Trophoblast cell (in vitro differentiated cells and primary cell): ENCODE data around the gene PRSS50.
A peak's percentile ranks its signal among the peaks of the same experiment; 100 is the strongest.
"Not testable (repeated sequence)": the region's sequence is repeated elsewhere in the genome, so short reads cannot be mapped to it uniquely, and the experiment has no call there.

Experiments used
- DNase-seq, 2 donors: peaks; one replicate each; pipeline ENCODE4 v3.0.0-alpha.2; 2016
- H2AFZ ChIP-seq: 2 replicates; pipeline ENCODE4 v1.6.1; 2013; ENCODE audit warnings: low read length, moderate library complexity, mild to moderate bottlenecking; ENCODE audit not compliant: insufficient read depth, poor library complexity
- H2AK5ac ChIP-seq: 2 replicates; pipeline ENCODE4 v1.6.1; 2013; ENCODE audit warnings: mild to moderate bottlenecking, low read length
- H2BK120ac ChIP-seq: 2 replicates; pipeline ENCODE4 v1.6.1; 2013; ENCODE audit warnings: low read length, mild to moderate bottlenecking, moderate library complexity; ENCODE audit not compliant: insufficient read depth, poor library complexity
- H2BK12ac ChIP-seq: 2 replicates; pipeline ENCODE4 v1.6.1; 2013; ENCODE audit warnings: mild to moderate bottlenecking, low read length, moderate library complexity
- H2BK5ac ChIP-seq: 2 replicates; pipeline ENCODE4 v1.6.1; 2013; ENCODE audit warnings: low read length, low read depth, moderate library complexity, mild to moderate bottlenecking; ENCODE audit not compliant: poor library complexity
- H3K14ac ChIP-seq: 2 replicates; pipeline ENCODE4 v1.6.1; 2013; ENCODE audit warnings: mild to moderate bottlenecking, low read length
- H3K18ac ChIP-seq: 2 replicates; pipeline ENCODE4 v1.6.1; 2013; ENCODE audit warnings: mild to moderate bottlenecking, low read length
- H3K23ac ChIP-seq: 2 replicates; pipeline ENCODE4 v1.6.1; 2013; ENCODE audit warnings: low read length
- H3K27ac ChIP-seq: 2 replicates; pipeline ENCODE4 v1.5.1; 2013; ENCODE audit warnings: low read depth, mild to moderate bottlenecking, inconsistent platforms, low read length, moderate library complexity
- H3K27me3 ChIP-seq: 2 replicates; pipeline ENCODE4 v1.6.1; 2013; ENCODE audit warnings: inconsistent platforms, mild to moderate bottlenecking, low read length, moderate library complexity; ENCODE audit not compliant: insufficient read depth
- H3K36me3 ChIP-seq, 2 experiments: 1 replicate in 1 of 2; 2 replicates in 1 of 2; pipeline ENCODE4 v1.6.1; 2013; ENCODE audit warnings: low read length in 2 of 2, mild to moderate bottlenecking in 2 of 2, moderate library complexity in 1 of 2; ENCODE audit not compliant: insufficient read depth in 2 of 2, control insufficient read depth in 1 of 2
- H3K4ac ChIP-seq: 2 replicates; pipeline ENCODE4 v1.6.1; 2013; ENCODE audit warnings: low read depth, mild to moderate bottlenecking, low read length, moderate library complexity
- H3K4me1 ChIP-seq, 2 experiments: 1 replicate in 1 of 2; 2 replicates in 1 of 2; pipeline ENCODE4 v1.6.1; 2013; ENCODE audit warnings: low read length in 2 of 2, mild to moderate bottlenecking in 2 of 2, moderate library complexity in 1 of 2; ENCODE audit not compliant: insufficient read depth in 2 of 2, control insufficient read depth in 1 of 2
- H3K4me2 ChIP-seq: 2 replicates; pipeline ENCODE4 v1.6.1; 2013; ENCODE audit warnings: inconsistent platforms, mild to moderate bottlenecking, low read length, moderate library complexity
- H3K4me3 ChIP-seq: 2 replicates; pipeline ENCODE4 v1.5.1; 2013; ENCODE audit warnings: mild to moderate bottlenecking, low read depth, low read length, inconsistent platforms
- H3K79me1 ChIP-seq: one replicate; pipeline ENCODE4 v1.6.1; 2013; ENCODE audit warnings: low read length
- H3K79me2 ChIP-seq: 2 replicates; pipeline ENCODE4 v1.6.1; 2013; ENCODE audit warnings: low read length, mild to moderate bottlenecking; ENCODE audit not compliant: control insufficient read depth, insufficient read depth, poor library complexity
- H3K9ac ChIP-seq: 2 replicates; pipeline ENCODE4 v1.6.1; 2013; ENCODE audit warnings: mild to moderate bottlenecking, low read length
- H3K9me3 ChIP-seq: 2 replicates; pipeline ENCODE4 v1.6.1; 2013; ENCODE audit warnings: low read depth, mild to moderate bottlenecking, control low read depth, inconsistent platforms, low read length; ENCODE audit not compliant: insufficient read depth
- H4K12ac ChIP-seq: 2 replicates; pipeline ENCODE4 v1.6.1; 2013; ENCODE audit warnings: low read depth, mild to moderate bottlenecking, low read length, moderate library complexity
- H4K8ac ChIP-seq: 2 replicates; pipeline ENCODE4 v1.6.1; 2013; ENCODE audit warnings: low read depth, mild to moderate bottlenecking, low read length, moderate library complexity
- H4K91ac ChIP-seq: one replicate; pipeline ENCODE4 v1.6.1; 2013; ENCODE audit warnings: low read depth, mild to moderate bottlenecking, low read length, moderate library complexity
- WGBS: extraction: QIAGEN DNeasy Blood & Tissue Kit; methylation state at CpG from one replicate; pipeline ENCODE4 v1.1.7; 2013; ENCODE audit warnings: missing lambda C conversion rate; ENCODE audit not compliant: insufficient read length, insufficient coverage; ENCODE audit errors: extremely low coverage; 5-methylcytosine and 5-hydroxymethylcytosine counted together

The PRSS50 gene

GRCh38 chr3:46706771-46707582 lies 10.7 kb downstream of the PRSS50 start:
- H3K36me3 ChIP-seq: no peaks in the 10 kb centered on the region
- peak overlapping the region; percentile 76 for H4K91ac ChIP-seq
- H3K4me1 ChIP-seq: peaks cover 26 to 29% of the 10 kb centered on the region in 2 experiments
- no peak overlapping the region for H3K23ac ChIP-seq
- no peak overlapping the region for H2AK5ac ChIP-seq
- no peak overlapping the region for H2BK12ac ChIP-seq
- no peak overlapping the region for H2AFZ ChIP-seq
- H3K18ac ChIP-seq: peak overlapping the region; percentile 34
- peaks cover 4% of the 10 kb centered on the region for H3K79me1 ChIP-seq
- no peaks in the 10 kb centered on the region for H3K79me2 ChIP-seq
- peak overlapping the region; percentile 38 for H3K4me2 ChIP-seq
- no peak overlapping the region for H4K8ac ChIP-seq
- DNase-seq: no peak
- WGBS: no CpG with 5 or more reads among the region's 13 CpGs
- H2BK5ac ChIP-seq: no peak overlapping the region
- peak overlapping the region; percentile 8 for H3K27ac ChIP-seq
- peak overlapping the region; percentile 9 for H3K14ac ChIP-seq
- peaks cover 3% of the 10 kb centered on the region for H3K9me3 ChIP-seq
- H4K12ac ChIP-seq: no peak overlapping the region
- no peak overlapping the region for H3K4ac ChIP-seq
- no peaks in the 10 kb centered on the region for H3K27me3 ChIP-seq
- H2BK120ac ChIP-seq: no peak overlapping the region
- H3K9ac ChIP-seq: no peak overlapping the region
- H3K4me3 ChIP-seq: no peak overlapping the region

- Histone ChIP-seq H2BK5ac (no peak overlapping the region), H3K9me3 (peaks cover 3% of the 10 kb centered on the region), H3K27ac (peak overlapping the region; percentile 8), H3K18ac (peak overlapping the region; percentile 7), H3K4me2 (peak overlapping the region; percentile 38), H3K4me1 (peaks cover 17 to 21% of the 10 kb centered on the region in 2 experiments), H2AFZ (no peak overlapping the region), H3K79me1 (peaks cover 4% of the 10 kb centered on the region), H4K12ac (no peak overlapping the region), H2BK12ac (peak overlapping the region; percentile 9), H2BK120ac (no peak overlapping the region), H3K79me2 (no peaks in the 10 kb centered on the region), H3K36me3 (no peaks in the 10 kb centered on the region), H4K8ac (no peak overlapping the region), H2AK5ac (no peak overlapping the region), H3K27me3 (no peaks in the 10 kb centered on the region), H3K4ac (no peak overlapping the region), H3K23ac (no peak overlapping the region), H3K14ac (no peak overlapping the region), H4K91ac (peak overlapping the region; percentile 76), H3K4me3 (no peak overlapping the region), H3K9ac (no peak overlapping the region)
- WGBS: no CpG with 5 or more reads among the region's 19 CpGs
- peak; percentile 47 to 66 for DNase-seq
Measured at GRCh38 chr3:46705751-46706552, 11.7 kb downstream of the PRSS50 start.

- DNase-seq: peak; percentile 55 to 86
- no peak overlapping the region for H2BK5ac ChIP-seq
- no peak overlapping the region for H3K4me3 ChIP-seq
- no peaks in the 10 kb centered on the region for H3K36me3 ChIP-seq
- WGBS: no CpG with 5 or more reads among the region's 4 CpGs
- peaks cover 3% of the 10 kb centered on the region for H3K9me3 ChIP-seq
- peaks cover 17 to 21% of the 10 kb centered on the region in 2 experiments for H3K4me1 ChIP-seq
- H3K14ac ChIP-seq: no peak overlapping the region
- H3K79me1 ChIP-seq: peaks cover 4% of the 10 kb centered on the region
- no peak overlapping the region for H3K4ac ChIP-seq
- H3K27me3 ChIP-seq: no peaks in the 10 kb centered on the region
- no peak overlapping the region for H3K18ac ChIP-seq
- H3K23ac ChIP-seq: no peak overlapping the region
- no peaks in the 10 kb centered on the region for H3K79me2 ChIP-seq
- H4K91ac ChIP-seq: no peak overlapping the region
- no peak overlapping the region for H3K27ac ChIP-seq
- no peak overlapping the region for H4K8ac ChIP-seq
- no peak overlapping the region for H4K12ac ChIP-seq
- H2AFZ ChIP-seq: no peak overlapping the region
- no peak overlapping the region for H2BK120ac ChIP-seq
- H2AK5ac ChIP-seq: no peak overlapping the region
- H3K9ac ChIP-seq: no peak overlapping the region
- H2BK12ac ChIP-seq: no peak overlapping the region
- no peak overlapping the region for H3K4me2 ChIP-seq
Measured at GRCh38 chr3:46705022-46705530, 12.6 kb downstream of the PRSS50 start.

GRCh38 chr3:46704346-46704745 lies 13.3 kb downstream of the PRSS50 start:
- H3K27me3 ChIP-seq, H2BK5ac ChIP-seq, H3K79me2 ChIP-seq, H3K4me2 ChIP-seq, H2AFZ ChIP-seq, DNase-seq, H3K14ac ChIP-seq, H3K9ac ChIP-seq, H4K12ac ChIP-seq, H3K27ac ChIP-seq, H2BK12ac ChIP-seq, H3K23ac ChIP-seq, H3K4me3 ChIP-seq, H4K91ac ChIP-seq, H4K8ac ChIP-seq, H3K79me1 ChIP-seq, H3K4ac ChIP-seq, H3K18ac ChIP-seq, H3K9me3 ChIP-seq, H3K36me3 ChIP-seq, H2BK120ac ChIP-seq: not testable (repeated sequence)
- Histone ChIP-seq H2AK5ac (peak overlapping the region; percentile 18), H3K4me1 (peaks cover 17 to 21% of the 10 kb centered on the region in 2 experiments)
- WGBS: no CpG with 5 or more reads among the region's 7 CpGs
